Upper lobe of right lung (tissue), 1 donor: ENCODE results near the gene IGF2R. TPM values are rescaled to one million over a fixed set of nuclear protein-coding genes. Genes with fewer than 3 reads are reported as not detected.

Experiments used
- ATAC-seq: fragments of 200-7000 bp; cut with Tn5 transposase; one replicate; pipeline ENCODE4 v1.9.1; 2020; ENCODE audit warnings: mild to moderate bottlenecking, moderate library complexity
- DNase-seq: peaks from one replicate; pipeline ENCODE4 v3.0.0-alpha.2; 2020
- H3K27ac ChIP-seq: fragments of 200-600 bp; one replicate; pipeline ENCODE4 v1.8.0; 2022
- H3K27me3 ChIP-seq: fragments of 200-600 bp; one replicate; pipeline ENCODE4 v1.8.0; 2022; ENCODE audit warnings: mild to moderate bottlenecking
- H3K36me3 ChIP-seq: fragments of 200-600 bp; one replicate; pipeline ENCODE4 v1.8.0; 2022
- H3K4me1 ChIP-seq: fragments of 200-600 bp; one replicate; pipeline ENCODE4 v1.8.0; 2022
- H3K4me3 ChIP-seq: fragments of 200-600 bp; one replicate; pipeline ENCODE4 v1.8.0; 2022; ENCODE audit warnings: mild to moderate bottlenecking
- H3K9me3 ChIP-seq: fragments of 200-600 bp; one replicate; pipeline ENCODE4 v1.8.0; 2022
- CTCF ChIP-seq: fragments of 200-600 bp; IDR thresholded peaks from one replicate; pipeline ENCODE4 v1.8.0; 2022; ENCODE audit warnings: antibody characterized with exemption
- intact Hi-C: fragments of 100-400 bp; cut with DNase I; formaldehyde crosslinking; loops from one replicate; pipeline ENCODE4 v1.11.0; 2022
- total RNA-seq: library from RNA; stranded (reverse); fragmentation: NEBNext Ultra II Directional; extraction: Animal tissue kit (Norgen Biotek cat#: 25700); gene quantifications from one replicate; pipeline ENCODE4 v1.2.1, GENCODE V29; 2021
- donor health status: DM: no; HTN: yes; CAD: no; lungs with severe emphysema.

The IGF2R gene
- total RNA-seq, 1 donor from 2014 or later, result 144 TPM

- Histone ChIP-seq H3K4me3 (no peak overlapping the region), H3K27me3 (no peaks in the 10 kb centered on the region), H3K27ac (no peak overlapping the region), H3K4me1 (peaks cover 72% of the 10 kb centered on the region), H3K9me3 (no peaks in the 10 kb centered on the region), H3K36me3 (no peaks in the 10 kb centered on the region)
- no peak for TF ChIP-seq CTCF
- intact Hi-C loops, result no loop called here
- no peak for DNase-seq
- ATAC-seq, result no peak
These were observed 5.1 kb downstream of the IGF2R start for GRCh38 chr6:159973951-159974350.

GRCh38 chr6:159974932-159975331 is 6.0 kb downstream of the IGF2R start:
- DNase-seq (no peak), ATAC-seq (no peak)
- no peak for TF ChIP-seq CTCF
- H3K4me1 ChIP-seq, result peaks cover 80% of the 10 kb centered on the region
- no peak overlapping the region for H3K4me3 ChIP-seq
- H3K36me3 ChIP-seq, result no peaks in the 10 kb centered on the region
- no peaks in the 10 kb centered on the region for H3K9me3 ChIP-seq
- no peaks in the 10 kb centered on the region for H3K27me3 ChIP-seq
- intact Hi-C loops, result no loop called here
- no peak overlapping the region for H3K27ac ChIP-seq

GRCh38 chr6:159976686-159977254 is 7.9 kb downstream of the IGF2R start:
- DNase-seq (no peak), ATAC-seq (no peak)
- Histone ChIP-seq H3K36me3 (no peaks in the 10 kb centered on the region), H3K4me3 (no peak overlapping the region), H3K27me3 (no peaks in the 10 kb centered on the region), H3K27ac (no peak overlapping the region), H3K9me3 (no peaks in the 10 kb centered on the region), H3K4me1 (peaks cover 83% of the 10 kb centered on the region)
- no peak for TF ChIP-seq CTCF
- intact Hi-C loops, result no loop called here

GRCh38 chr6:159977255-159977903 is 8.5 kb downstream of the IGF2R start:
- no peak overlapping the region for H3K4me3 ChIP-seq
- no peaks in the 10 kb centered on the region for H3K9me3 ChIP-seq
- H3K27ac ChIP-seq, result no peak overlapping the region
- DNase-seq, result no peak
- peak; percentile 34 for ATAC-seq
- TF ChIP-seq CTCF, result no peak
- H3K27me3 ChIP-seq, result no peaks in the 10 kb centered on the region
- no peaks in the 10 kb centered on the region for H3K36me3 ChIP-seq
- H3K4me1 ChIP-seq, result peaks cover 87% of the 10 kb centered on the region
- intact Hi-C loops, result no loop called here

GRCh38 chr6:159977904-159978268 is 9.0 kb downstream of the IGF2R start:
- Histone ChIP-seq H3K9me3 (no peaks in the 10 kb centered on the region), H3K4me1 (peaks cover 87% of the 10 kb centered on the region), H3K27ac (peak overlapping the region; percentile 58), H3K36me3 (no peaks in the 10 kb centered on the region), H3K27me3 (no peaks in the 10 kb centered on the region), H3K4me3 (no peak overlapping the region)
- DNase-seq, result no peak
- intact Hi-C loops, result no loop called here
- ATAC-seq, result no peak
- no peak for TF ChIP-seq CTCF
